ENCODE data around the gene CALCOCO1.
"Not testable (repeated sequence)": the region's sequence is repeated elsewhere in the genome, so short reads cannot be mapped to it uniquely, and the experiment has no call there.

CALCOCO1 gene

GRCh38 chr12:53727310-53728041, at the start of gene CALCOCO1:
Gene CALCOCO1, minus strand, starts transcription at chr12:53727452. Its CDS starts 2,210 bp downstream, at chr12:53725242.
- DNase-seq, result peak; percentile 98

GRCh38 chr12:53776872-53777271, 49.6 kb upstream of the CALCOCO1 start:
- DNase-seq, result no peak

GRCh38 chr12:53775478-53776145, 48.4 kb upstream of the CALCOCO1 start:
- no peak for DNase-seq

- DNase-seq, result peak; percentile 98
These were observed 43.0 kb upstream of the CALCOCO1 start for GRCh38 chr12:53770281-53770680.

GRCh38 chr12:53768976-53769375, 41.7 kb upstream of the CALCOCO1 start:
- no peak for DNase-seq

GRCh38 chr12:53766881-53767280, 39.6 kb upstream of the CALCOCO1 start:
- DNase-seq, result no peak

GRCh38 chr12:53765891-53766290, 38.6 kb upstream of the CALCOCO1 start:
- no peak for DNase-seq

GRCh38 chr12:53764615-53765014, 37.4 kb upstream of the CALCOCO1 start:
- no peak for DNase-seq

- DNase-seq, result not testable (repeated sequence)
These were observed 35.5 kb upstream of the CALCOCO1 start for GRCh38 chr12:53762793-53763192.

- no peak for DNase-seq
These were observed 34.1 kb upstream of the CALCOCO1 start for GRCh38 chr12:53761306-53761705.

GRCh38 chr12:53759261-53759660, 32.0 kb upstream of the CALCOCO1 start:
- DNase-seq, result no peak

- DNase-seq, result no peak
These were observed 31.5 kb upstream of the CALCOCO1 start for GRCh38 chr12:53758730-53759103.

- DNase-seq, result no peak
These were observed 31.0 kb upstream of the CALCOCO1 start for GRCh38 chr12:53758081-53758729.

GRCh38 chr12:53757101-53757770, 30.0 kb upstream of the CALCOCO1 start:
- peak; percentile 60 for DNase-seq

GRCh38 chr12:53756300-53757100, 29.2 kb upstream of the CALCOCO1 start:
- no peak for DNase-seq

GRCh38 chr12:53755893-53756292, 28.6 kb upstream of the CALCOCO1 start:
- no peak for DNase-seq

GRCh38 chr12:53755451-53755891, 28.2 kb upstream of the CALCOCO1 start:
- no peak for DNase-seq

GRCh38 chr12:53754633-53755264, 27.5 kb upstream of the CALCOCO1 start:
- DNase-seq, result no peak

- no peak for DNase-seq
These were observed 26.9 kb upstream of the CALCOCO1 start for GRCh38 chr12:53754188-53754585.

GRCh38 chr12:53752621-53753020, 25.4 kb upstream of the CALCOCO1 start:
- no peak for DNase-seq

GRCh38 chr12:53752192-53752601, 24.9 kb upstream of the CALCOCO1 start:
- no peak for DNase-seq
